NCI-H2227 treated with DMSO at 0.1 percent for 48 hours (cell line): ENCODE measurements around the gene ZNF121.
"Not testable (repeated sequence)": the region's sequence is repeated elsewhere in the genome, so short reads cannot be mapped to it uniquely, and the experiment has no call there.

Experiments
- DNase-seq: peaks from one replicate; lab custom pipeline; 2025; lab: John Stamatoyannopoulos, UW

ZNF121 gene

GRCh38 chr19:9584073-9584833 is at the start of gene ZNF121:
TSS of gene ZNF121 (minus strand) at chr19:9584504. CDS start at chr19:9568097, 16,407 bp downstream.
- peak; percentile 75 for DNase-seq

DNA sequence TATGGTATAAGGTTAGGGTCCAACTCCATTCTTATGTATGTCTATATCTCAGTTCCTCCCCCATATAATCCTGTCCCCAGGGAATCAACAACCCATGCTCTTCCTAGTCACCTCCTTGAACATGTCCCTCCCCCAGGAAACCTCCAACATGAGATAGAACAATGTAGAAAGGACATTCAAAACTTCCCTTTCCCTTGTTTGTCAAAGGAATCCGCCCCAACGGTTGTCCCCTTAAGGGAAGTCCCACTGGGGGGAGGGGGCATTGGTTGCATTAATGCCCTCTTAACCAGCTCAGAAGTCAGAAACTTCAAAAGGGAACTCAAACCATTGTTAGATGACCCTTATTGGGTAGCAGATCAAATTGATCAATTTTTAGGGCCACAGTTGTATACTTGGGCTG is 43.6 kb upstream of the ZNF121 start:
- no peak for DNase-seq

- DNase-seq = no peak
These were observed 38.2 kb upstream of the ZNF121 start for GRCh38 chr19:9622531-9622930.

GRCh38 chr19:9621156-9622037 is 37.1 kb upstream of the ZNF121 start, which contains the start of gene ZNF561:
TSS of gene ZNF561 (minus strand) at chr19:9621232. CDS start at chr19:9619456, 1,776 bp downstream.
- peak; percentile 66 for DNase-seq

- DNase-seq = no peak
These were observed 36.5 kb upstream of the ZNF121 start for GRCh38 chr19:9620842-9621155.

GRCh38 chr19:9615844-9616243 is 31.5 kb upstream of the ZNF121 start:
- no peak for DNase-seq

DNA sequence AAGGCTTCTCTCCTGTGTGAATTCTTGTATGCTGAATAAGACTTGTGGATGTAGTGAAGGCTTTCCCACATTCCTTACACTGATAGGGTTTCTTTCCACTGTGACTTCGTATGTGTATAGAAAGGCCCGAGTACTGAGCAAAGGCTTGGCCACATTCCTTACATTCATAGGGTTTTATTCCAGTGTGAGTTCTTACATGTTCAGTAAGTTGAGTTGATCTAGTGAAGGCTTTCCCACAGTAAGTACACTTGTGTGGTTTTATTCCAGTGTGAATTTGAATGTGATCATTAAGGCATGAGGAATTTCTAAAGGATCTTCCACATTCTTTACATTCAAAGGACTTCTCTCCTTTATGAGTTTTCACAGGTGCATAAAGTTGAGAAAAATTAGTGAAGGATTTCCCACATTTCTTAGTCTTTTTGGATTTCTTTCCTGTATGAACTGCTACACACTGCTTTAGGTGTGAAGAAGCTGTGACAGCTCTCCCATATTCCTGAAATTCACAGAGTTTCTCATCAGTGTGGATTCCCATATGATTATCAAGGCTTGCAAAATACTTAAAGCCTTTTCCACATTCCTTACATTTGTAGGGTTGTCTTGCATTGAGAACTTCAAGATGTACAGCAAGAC is 26.3 kb upstream of the ZNF121 start:
- no peak for DNase-seq

GRCh38 chr19:9608912-9609311 is 24.6 kb upstream of the ZNF121 start:
- DNase-seq = no peak

DNA sequence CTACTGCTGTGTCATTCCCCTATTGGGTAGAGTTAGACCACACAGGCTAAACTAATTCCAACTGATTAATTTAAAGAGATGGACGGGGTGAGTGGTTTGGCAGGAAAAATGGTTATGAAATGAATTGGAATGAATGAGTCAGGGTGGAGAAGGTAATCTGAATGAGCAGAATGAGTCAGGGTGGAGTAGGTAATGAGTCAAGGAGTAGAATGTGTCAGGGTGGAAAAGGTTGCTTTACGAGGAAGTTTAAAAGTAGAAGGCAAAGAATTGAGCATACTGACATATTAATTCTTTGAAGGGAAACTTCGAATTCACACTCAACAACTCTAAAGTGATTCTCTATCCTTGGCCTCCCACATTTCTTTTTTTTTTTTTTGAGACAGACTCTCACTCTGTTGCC is 12.7 kb upstream of the ZNF121 start:
- no peak for DNase-seq

- peak; percentile 20 for DNase-seq
These were observed 2.5 kb upstream of the ZNF121 start for GRCh38 chr19:9586764-9587163.

GRCh38 chr19:9582081-9582725 is 2.1 kb downstream of the ZNF121 start:
- DNase-seq = not testable (repeated sequence)

GRCh38 chr19:9580728-9581127 is 3.6 kb downstream of the ZNF121 start:
- DNase-seq = no peak

DNA sequence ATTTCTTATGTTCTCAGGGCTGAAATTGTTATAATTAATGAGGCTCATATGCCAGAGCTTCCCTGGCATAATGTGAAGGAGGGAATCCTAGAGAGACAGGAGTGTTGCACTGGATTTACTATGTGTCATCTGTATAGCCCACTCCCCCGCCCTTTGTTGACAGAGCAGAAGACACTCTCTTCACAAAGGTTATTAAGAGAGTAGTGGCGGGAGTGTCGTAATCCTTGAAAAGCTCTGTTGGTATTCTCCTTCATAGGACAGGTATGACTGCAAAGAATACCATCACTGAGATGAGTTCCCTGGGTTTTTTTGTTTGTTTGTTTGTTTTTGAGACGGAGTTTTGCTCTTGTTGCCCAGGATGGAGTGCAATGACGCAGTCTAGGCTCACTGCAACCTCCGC is 14.0 kb downstream of the ZNF121 start:
- no peak for DNase-seq

- DNase-seq = no peak
These were observed 17.6 kb downstream of the ZNF121 start for GRCh38 chr19:9566729-9567128.

GRCh38 chr19:9565900-9566705 is 18.2 kb downstream of the ZNF121 start:
- no peak for DNase-seq

GRCh38 chr19:9552536-9553274 is 31.6 kb downstream of the ZNF121 start:
- no peak for DNase-seq

GRCh38 chr19:9547870-9548269 is 36.4 kb downstream of the ZNF121 start:
- no peak for DNase-seq

GRCh38 chr19:9541281-9541680 is 43.0 kb downstream of the ZNF121 start:
- not testable (repeated sequence) for DNase-seq

DNA sequence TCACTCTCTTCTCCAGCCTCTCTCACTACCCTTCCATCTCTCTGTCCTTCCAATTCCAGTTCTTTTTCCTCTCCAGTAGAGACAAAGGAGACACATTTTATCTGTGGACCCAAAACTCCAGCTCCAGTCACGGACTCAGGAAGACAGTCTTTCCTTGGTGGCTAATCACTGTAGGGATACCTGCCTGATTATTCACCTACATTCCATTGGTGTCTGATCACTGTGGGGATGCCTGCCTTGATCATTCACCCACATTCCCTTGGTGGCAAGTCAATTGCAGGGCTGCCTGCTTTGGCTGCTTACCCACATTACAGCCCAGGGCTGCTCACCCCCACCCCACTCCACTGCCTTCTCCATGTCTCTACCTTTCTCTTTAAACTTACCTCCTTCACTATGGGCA is 44.4 kb downstream of the ZNF121 start:
- DNase-seq = not testable (repeated sequence)

DNA sequence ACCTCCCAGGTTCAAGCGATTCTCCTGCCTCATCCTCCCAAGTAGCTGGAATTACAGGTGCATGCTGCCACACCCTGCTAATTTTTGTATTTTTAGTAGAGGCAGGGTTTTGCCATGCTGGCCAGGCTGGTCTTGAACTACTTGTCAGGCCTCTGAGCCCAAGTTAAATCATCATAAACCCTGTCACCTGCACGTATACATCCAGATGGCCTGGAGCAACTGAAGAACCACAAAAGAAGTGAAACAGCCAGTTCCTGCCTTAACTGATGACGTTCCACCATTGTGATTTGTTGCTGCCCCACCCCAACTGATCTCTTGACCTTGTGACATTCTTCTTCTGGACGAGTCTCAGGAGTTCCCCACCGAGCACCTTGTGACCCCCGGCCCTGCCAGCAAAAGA is 45.1 kb downstream of the ZNF121 start:
- DNase-seq = not testable (repeated sequence)
